BE2C (cell line): ENCODE results near the gene TMEM213.

Experiments used
- DNase-seq: peaks from one replicate; pipeline ENCODE4 v3.0.0-alpha.2; 2020
- H3K27me3 ChIP-seq: fragments of 250-450 bp; sonication (Bioruptor Pico); 2 replicates; pipeline ENCODE4 v1.5.1; 2020; ENCODE audit warnings: mild to moderate bottlenecking
- H3K36me3 ChIP-seq: fragments of 250-450 bp; sonication (Bioruptor Pico); 2 replicates; pipeline ENCODE4 v1.5.1; 2020; ENCODE audit warnings: mild to moderate bottlenecking
- H3K4me1 ChIP-seq: fragments of 250-450 bp; sonication (Bioruptor Pico); 2 replicates; pipeline ENCODE4 v1.5.1; 2020
- H3K4me3 ChIP-seq: 2 replicates; pipeline ENCODE4 v1.5.1; 2011; ENCODE audit warnings: low read depth, low read length
- H3K9me3 ChIP-seq: fragments of 250-450 bp; sonication (Bioruptor Pico); 2 replicates; pipeline ENCODE4 v1.5.1; 2020
- CTCF ChIP-seq: IDR thresholded peaks from 2 replicates; pipeline ENCODE4 v1.5.1; 2012; ENCODE audit warnings: mild to moderate bottlenecking, low read depth, low read length

Gene TMEM213

GRCh38 chr7:138816650-138817049, 18.9 kb downstream of the TMEM213 start:
- no peak for DNase-seq
- no peaks in the 10 kb centered on the region; the same call in 1 of the 2 replicates for H3K4me1 ChIP-seq
- no peaks in the 10 kb centered on the region for H3K27me3 ChIP-seq
- TF ChIP-seq CTCF: no peak
- no peak overlapping the region for H3K4me3 ChIP-seq
- H3K36me3 ChIP-seq: no peaks in the 10 kb centered on the region
- no peaks in the 10 kb centered on the region for H3K9me3 ChIP-seq

GRCh38 chr7:138819625-138820024, 21.8 kb downstream of the TMEM213 start:
- TF ChIP-seq CTCF: no peak
- Histone ChIP-seq H3K36me3 (no peaks in the 10 kb centered on the region), H3K9me3 (no peaks in the 10 kb centered on the region), H3K27me3 (no peaks in the 10 kb centered on the region), H3K4me3 (no peak overlapping the region), H3K4me1 (no peaks in the 10 kb centered on the region; the same call in 1 of the 2 replicates)
- no peak for DNase-seq

- Histone ChIP-seq H3K27me3 (no peaks in the 10 kb centered on the region), H3K4me3 (no peak overlapping the region), H3K4me1 (no peaks in the 10 kb centered on the region; the same call in 1 of the 2 replicates), H3K9me3 (no peaks in the 10 kb centered on the region), H3K36me3 (no peaks in the 10 kb centered on the region)
- no peak for TF ChIP-seq CTCF
- no peak for DNase-seq
Measured at GRCh38 chr7:138821912-138822311, 24.1 kb downstream of the TMEM213 start.

DNA sequence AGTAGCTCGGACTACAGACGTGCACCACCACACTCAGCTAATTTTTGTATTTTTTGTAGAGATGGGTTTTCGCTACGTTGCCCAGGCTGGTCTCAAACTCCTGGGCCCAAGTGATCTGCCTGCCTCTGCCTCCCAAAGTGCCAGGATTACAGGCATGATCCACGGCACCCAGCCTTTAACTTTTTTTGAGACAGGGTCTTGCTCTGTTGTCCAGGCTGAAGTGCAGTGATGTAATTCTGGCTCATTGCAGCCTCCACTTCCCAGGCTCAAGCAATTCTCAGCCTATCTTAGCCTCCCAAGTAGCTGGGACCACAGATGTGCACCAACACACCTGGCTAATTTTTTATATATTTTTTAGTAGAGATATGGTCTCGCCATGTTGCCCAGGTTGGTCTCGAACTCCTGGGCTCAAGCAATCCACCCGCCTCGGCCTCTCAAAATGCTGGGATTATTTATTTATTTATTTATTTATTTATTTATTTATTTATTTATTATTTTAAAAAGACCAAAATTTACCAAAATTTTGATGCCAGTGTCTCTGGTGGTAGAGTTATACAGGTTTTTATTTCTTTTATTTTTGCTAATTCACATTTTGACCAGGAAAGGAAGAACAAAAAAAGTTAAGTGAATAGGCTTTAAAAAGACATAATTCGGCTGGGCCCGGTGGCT, 25.2 kb downstream of the TMEM213 start:
- H3K36me3 ChIP-seq: no peaks in the 10 kb centered on the region
- H3K4me3 ChIP-seq: no peak overlapping the region
- H3K9me3 ChIP-seq: no peaks in the 10 kb centered on the region
- DNase-seq: no peak
- no peak for TF ChIP-seq CTCF
- H3K27me3 ChIP-seq: no peaks in the 10 kb centered on the region
- no peaks in the 10 kb centered on the region; the same call in 1 of the 2 replicates for H3K4me1 ChIP-seq

DNA sequence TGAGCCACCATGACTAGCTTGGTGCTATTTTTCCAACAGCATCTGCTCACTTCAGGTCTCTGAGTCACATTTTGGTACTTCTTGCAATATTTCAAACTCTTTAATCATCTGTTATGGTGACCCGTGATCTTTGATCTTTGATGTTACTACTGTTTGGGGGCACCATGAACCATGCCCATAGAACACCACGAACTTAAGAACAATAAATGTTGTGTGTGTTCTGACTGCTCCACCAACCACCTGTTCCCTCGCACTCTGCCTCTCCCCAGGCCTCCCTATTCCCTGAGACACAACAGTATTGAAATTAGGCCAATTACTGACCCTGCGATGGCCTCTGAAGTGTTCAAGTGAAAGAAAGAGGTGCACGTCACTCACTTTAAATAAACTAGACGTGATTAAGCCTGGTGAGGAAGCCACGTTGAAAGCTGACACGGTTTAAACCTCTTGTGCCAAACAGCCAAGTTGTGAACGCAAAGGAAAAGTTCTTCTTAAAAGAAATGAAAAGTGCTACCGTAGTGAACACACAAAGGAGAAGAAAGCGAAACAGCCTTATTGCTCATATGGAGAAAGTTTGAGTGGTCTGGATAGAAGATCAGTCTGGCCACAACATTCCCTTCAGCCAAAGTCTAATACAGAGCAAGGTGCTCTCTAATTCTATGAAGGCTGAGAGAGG, 27.4 kb downstream of the TMEM213 start:
- Histone ChIP-seq H3K27me3 (no peaks in the 10 kb centered on the region), H3K4me3 (no peak overlapping the region), H3K9me3 (no peaks in the 10 kb centered on the region), H3K36me3 (no peaks in the 10 kb centered on the region), H3K4me1 (no peaks in the 10 kb centered on the region; the same call in 1 of the 2 replicates)
- no peak for TF ChIP-seq CTCF
- DNase-seq: no peak

DNA sequence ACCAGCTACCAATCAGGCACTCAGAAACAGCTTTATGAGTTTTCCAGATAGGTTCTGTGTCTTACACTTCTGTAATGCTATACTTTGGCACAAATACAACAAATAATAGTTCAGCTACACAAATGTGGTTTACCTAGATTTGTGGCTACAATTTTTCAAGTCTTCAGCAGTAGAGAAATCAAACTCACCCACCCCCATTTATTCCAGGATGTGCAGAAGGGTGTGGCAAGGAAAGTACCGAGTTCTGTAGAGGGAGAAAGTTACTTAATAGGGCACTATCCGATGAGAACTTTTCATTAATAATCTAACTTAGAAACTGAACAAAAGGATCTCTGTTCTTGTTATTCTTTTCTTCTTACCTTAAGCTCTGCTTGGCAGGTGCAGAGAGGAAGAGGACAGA, 30.5 kb downstream of the TMEM213 start:
- no peak for TF ChIP-seq CTCF
- H3K4me1 ChIP-seq: no peaks in the 10 kb centered on the region
- no peak for DNase-seq
- no peaks in the 10 kb centered on the region for H3K27me3 ChIP-seq
- no peak overlapping the region for H3K4me3 ChIP-seq
- H3K36me3 ChIP-seq: no peaks in the 10 kb centered on the region
- H3K9me3 ChIP-seq: no peaks in the 10 kb centered on the region
